ENCODE results near the gene CORIN.

GRCh38 chr4:47566566-47566965 is 271.3 kb downstream of the CORIN start:
- TF ChIP-seq POU2F2 (IDR thresholded peaks at IDR 0.05; ENCODE audit: low read depth, low read length) (no peak), TAF1 (IDR thresholded peaks at IDR 0.05; ENCODE audit: low read depth, low read length) (no peak), POLR2A (IDR thresholded peaks at IDR 0.05; ENCODE audit: low read depth, low read length) (no peak), POLR2AphosphoS5 (IDR thresholded peaks at IDR 0.05; ENCODE audit: low read depth, low read length) (no peak), PAX5 (IDR thresholded peaks at IDR 0.05; ENCODE audit: insufficient read depth, low read length, severe bottlenecking) (no peak), SPI1 (IDR thresholded peaks at IDR 0.05; ENCODE audit: low read depth, low read length) (no peak)

All from GM12891 (cell line).